ENCODE data around the gene ABRACL.

GRCh38 chr6:139055709-139056108 lies 27.2 kb downstream of the ABRACL start:
- TF ChIP-seq ARNT (IDR thresholded peaks at IDR 0.05) = no peak
- TF ChIP-seq SP1 (IDR thresholded peaks at IDR 0.05) = no peak
- TF ChIP-seq TARDBP (IDR thresholded peaks at IDR 0.05) = no peak
- no peak for TF ChIP-seq FOXM1 (IDR thresholded peaks at IDR 0.05; ENCODE audit: borderline replicate concordance)
- no peak for TF ChIP-seq FOXA1 (IDR thresholded peaks at IDR 0.05)
- TF ChIP-seq ELF4 (IDR thresholded peaks at IDR 0.05) = no peak
- no peak for TF ChIP-seq FOXK2 (IDR thresholded peaks at IDR 0.05)
- no peak for TF ChIP-seq BHLHE40 (IDR thresholded peaks at IDR 0.05; ENCODE audit: borderline replicate concordance)
- TF ChIP-seq L3MBTL2 (conservative IDR thresholded peaks at IDR 0.05) = no peak
- TF ChIP-seq NFRKB (IDR thresholded peaks at IDR 0.05) = no peak
- no peak for TF ChIP-seq HDGF (IDR thresholded peaks at IDR 0.05; ENCODE audit: borderline replicate concordance)
- TF ChIP-seq LEF1 (IDR thresholded peaks at IDR 0.05; ENCODE audit: borderline replicate concordance) = no peak
- TF ChIP-seq PKNOX1 (IDR thresholded peaks at IDR 0.05) = no peak
- no peak for TF ChIP-seq ZNF384 (IDR thresholded peaks at IDR 0.05)

Measured in HEK293T (cell line).